DOHH2 (cell line): Measurements from ENCODE around the gene MDFI.

Experiments used
- H3F3A ChIP-seq: fragments of 200-600 bp; sonication (generic), shearing (Covaris generic); 2 replicates; pipeline ENCODE4 v1.6.0; 2016; ENCODE audit warnings: antibody characterized with exemption, mild to moderate bottlenecking; ENCODE audit not compliant: control insufficient read depth, insufficient read depth
- H3K27ac ChIP-seq: fragments of 200-600 bp; sonication (generic); 2 replicates; pipeline ENCODE4 v1.5.1; 2014; ENCODE audit warnings: low read depth, mild to moderate bottlenecking, low read length, moderate library complexity
- H3K27me3 ChIP-seq: fragments of 200-600 bp; sonication (generic); 2 replicates; pipeline ENCODE4 v1.6.1; 2014; ENCODE audit warnings: mild to moderate bottlenecking, low read length, mixed read lengths; ENCODE audit not compliant: control insufficient read depth
- H3K36me3 ChIP-seq: fragments of 200-600 bp; sonication (generic); 2 replicates; pipeline ENCODE4 v1.6.1; 2014; ENCODE audit warnings: mild to moderate bottlenecking, low read length, moderate library complexity, mixed read lengths; ENCODE audit not compliant: control insufficient read depth
- H3K4me1 ChIP-seq: fragments of 200-600 bp; sonication (generic); 2 replicates; pipeline ENCODE4 v1.6.1; 2014; ENCODE audit warnings: mild to moderate bottlenecking, low read length, mixed read lengths; ENCODE audit not compliant: control insufficient read depth
- H3K4me2 ChIP-seq: fragments of 200-600 bp; sonication (generic); 2 replicates; pipeline ENCODE4 v1.6.0; 2014; ENCODE audit warnings: mild to moderate bottlenecking, low read length, moderate library complexity
- H3K4me3 ChIP-seq: fragments of 200-600 bp; sonication (generic); 2 replicates; pipeline ENCODE4 v1.5.1; 2014; ENCODE audit warnings: mild to moderate bottlenecking, low read length, mixed read lengths
- H3K79me2 ChIP-seq: fragments of 200-600 bp; sonication (generic); 2 replicates; pipeline ENCODE4 v1.6.1; 2014; ENCODE audit warnings: mild to moderate bottlenecking, low read length, mixed read lengths; ENCODE audit not compliant: control insufficient read depth
- H3K9me2 ChIP-seq: fragments of 200-600 bp; sonication (generic); replicated peaks from 2 replicates; pipeline ENCODE4 v1.6.1; 2014; ENCODE audit warnings: mild to moderate bottlenecking, low read length, mixed read lengths; ENCODE audit not compliant: control insufficient read depth
- H3K9me3 ChIP-seq: fragments of 200-600 bp; sonication (generic); 2 replicates; pipeline ENCODE4 v1.6.1; 2014; ENCODE audit warnings: antibody characterized with exemption, low read length, mixed read lengths; ENCODE audit not compliant: control insufficient read depth, insufficient read depth
- H4K20me1 ChIP-seq: fragments of 200-600 bp; sonication (generic); 2 replicates; pipeline ENCODE4 v1.6.0; 2014; ENCODE audit warnings: low read depth, mild to moderate bottlenecking, antibody characterized with exemption, low read length, moderate library complexity; ENCODE audit not compliant: control insufficient read depth, insufficient read depth
- CTCF ChIP-seq: fragments of 200-600 bp; sonication (generic); IDR thresholded peaks from one replicate; pipeline ENCODE4 v1.5.1; 2014; ENCODE audit warnings: antibody characterized with exemption, mild to moderate bottlenecking, low read depth, low read length; ENCODE audit not compliant: poor library complexity, severe bottlenecking
- EZH2phosphoT487 ChIP-seq: fragments of 200-600 bp; sonication (generic); IDR thresholded peaks from 2 replicates; pipeline ENCODE4 v1.6.1; 2017; ENCODE audit warnings: borderline replicate concordance, mild to moderate bottlenecking, antibody characterized with exemption, low read length, moderate library complexity, mixed read lengths

MDFI gene

DNA sequence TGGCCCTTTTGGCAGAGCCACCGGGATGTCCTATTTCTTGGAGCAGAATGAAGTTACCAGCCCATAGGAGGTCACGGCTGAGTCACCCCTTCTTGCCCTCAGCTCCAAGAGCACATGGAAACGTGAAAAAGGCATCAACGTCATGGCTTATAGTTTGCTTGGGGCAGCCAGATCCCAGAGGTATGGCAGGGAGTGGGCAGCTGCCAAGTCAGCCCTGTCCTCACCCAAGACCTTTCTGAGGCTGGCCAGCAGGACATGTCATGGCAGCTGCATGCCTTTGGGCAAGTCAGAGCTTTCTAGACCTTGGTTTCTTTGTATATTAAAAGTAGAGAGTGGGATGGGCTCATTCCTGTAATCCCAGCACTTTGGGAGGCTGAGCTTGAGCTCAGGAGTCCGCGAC is 8.2 kb upstream of the MDFI start:
- H3K27me3 ChIP-seq: peaks cover 19% of the 10 kb centered on the region
- H3K4me2 ChIP-seq: no peak overlapping the region

DNA sequence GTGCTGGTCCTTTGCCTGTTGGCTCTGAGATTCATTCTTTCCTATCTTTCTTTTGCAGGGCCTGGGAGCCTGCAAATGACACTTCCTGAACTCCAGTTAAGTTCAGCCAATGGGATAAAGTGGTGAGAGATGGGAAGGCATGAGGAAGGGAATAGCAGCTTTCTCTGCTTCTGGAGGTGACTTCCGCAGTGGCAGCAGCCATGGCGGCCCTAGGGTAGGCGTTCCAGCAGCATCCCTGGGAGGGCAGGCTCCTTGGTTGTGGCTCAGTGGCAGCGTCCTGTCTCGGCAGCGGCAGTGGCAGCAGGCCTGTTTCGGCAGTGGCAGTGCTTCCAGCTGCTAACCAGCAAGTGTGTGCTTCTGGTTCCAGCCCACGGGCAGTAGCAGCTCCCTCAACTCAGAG is 7.3 kb upstream of the MDFI start:
- Histone ChIP-seq H3K27ac (no peak overlapping the region), H3K9me2 (no peaks in the 10 kb centered on the region), H3K4me1 (no peaks in the 10 kb centered on the region), H4K20me1 (no peaks in the 10 kb centered on the region), H3F3A (no peaks in the 10 kb centered on the region), H3K36me3 (no peaks in the 10 kb centered on the region), H3K4me2 (no peak overlapping the region), H3K79me2 (no peaks in the 10 kb centered on the region), H3K27me3 (peaks cover 23% of the 10 kb centered on the region), H3K9me3 (no peaks in the 10 kb centered on the region), H3K4me3 (no peak overlapping the region)
- TF ChIP-seq CTCF: no peak

More for the DNA sequence above, 8.2 kb upstream of the MDFI start:
- Histone ChIP-seq H3K9me2 (no peaks in the 10 kb centered on the region), H4K20me1 (no peaks in the 10 kb centered on the region), H3F3A (no peaks in the 10 kb centered on the region), H3K9me3 (no peaks in the 10 kb centered on the region), H3K27ac (no peak overlapping the region), H3K36me3 (no peaks in the 10 kb centered on the region), H3K4me3 (no peak overlapping the region), H3K79me2 (no peaks in the 10 kb centered on the region), H3K4me1 (peaks cover 8% of the 10 kb centered on the region)
- TF ChIP-seq EZH2phosphoT487 (no peak), CTCF (no peak)

- Histone ChIP-seq H3K9me2 (no peaks in the 10 kb centered on the region), H3K9me3 (no peaks in the 10 kb centered on the region), H3K4me2 (no peak overlapping the region), H3K4me1 (no peaks in the 10 kb centered on the region), H3F3A (no peaks in the 10 kb centered on the region), H3K79me2 (no peaks in the 10 kb centered on the region), H3K4me3 (no peak overlapping the region), H4K20me1 (no peaks in the 10 kb centered on the region), H3K27me3 (peaks cover 31% of the 10 kb centered on the region), H3K36me3 (no peaks in the 10 kb centered on the region), H3K27ac (no peak overlapping the region)
- TF ChIP-seq CTCF: no peak
- TF ChIP-seq EZH2phosphoT487: no peak
These were observed 5.1 kb upstream of the MDFI start for GRCh38 chr6:41633056-41633634.
